Kidney epithelial cell (primary cell): ENCODE results near the gene OBP2B. TPM values are rescaled to one million over a fixed set of nuclear protein-coding genes. Genes with fewer than 3 reads are reported as not detected.

ENCODE experiments used
- DNase-seq: peaks from one replicate; pipeline ENCODE4 v3.0.0-alpha.2; 2010; ENCODE audit warnings: low read depth
- H3K27me3 ChIP-seq: 2 replicates; pipeline ENCODE4 v1.6.0; 2011; ENCODE audit warnings: low read length; ENCODE audit not compliant: control insufficient read depth, insufficient read depth
- H3K36me3 ChIP-seq: 2 replicates; pipeline ENCODE4 v1.5.1; 2011; ENCODE audit warnings: low read length; ENCODE audit not compliant: control insufficient read depth, insufficient read depth
- H3K4me3 ChIP-seq: 2 replicates; pipeline ENCODE4 v1.5.1; 2011; ENCODE audit warnings: low read depth, mild to moderate bottlenecking, control low read depth, low read length
- total RNA-seq: library from RNA; depleted of rRNA; stranded (reverse); fragments of >200 nt; gene quantifications from 2 replicates; pipeline ENCODE4 v1.2.3, GENCODE V29; 2015
- TF ChIP-seq, protein P1 (sequence below): IDR thresholded peaks from 2 replicates; pipeline ENCODE4 v1.5.1; 2011; ENCODE audit warnings: mild to moderate bottlenecking, moderate library complexity, low read length, control low read depth, inconsistent platforms; ENCODE audit not compliant: insufficient read depth, poor library complexity, severe bottlenecking

OBP2B gene
- total RNA-seq, 1 donor from 2014 or later = not detected

GRCh38 chr9:133169102-133169501 lies 39.9 kb downstream of the OBP2B start:
- peaks cover 15% of the 10 kb centered on the region for H3K27me3 ChIP-seq
- no peaks in the 10 kb centered on the region for H3K36me3 ChIP-seq
- TF ChIP-seq, protein P1, sequence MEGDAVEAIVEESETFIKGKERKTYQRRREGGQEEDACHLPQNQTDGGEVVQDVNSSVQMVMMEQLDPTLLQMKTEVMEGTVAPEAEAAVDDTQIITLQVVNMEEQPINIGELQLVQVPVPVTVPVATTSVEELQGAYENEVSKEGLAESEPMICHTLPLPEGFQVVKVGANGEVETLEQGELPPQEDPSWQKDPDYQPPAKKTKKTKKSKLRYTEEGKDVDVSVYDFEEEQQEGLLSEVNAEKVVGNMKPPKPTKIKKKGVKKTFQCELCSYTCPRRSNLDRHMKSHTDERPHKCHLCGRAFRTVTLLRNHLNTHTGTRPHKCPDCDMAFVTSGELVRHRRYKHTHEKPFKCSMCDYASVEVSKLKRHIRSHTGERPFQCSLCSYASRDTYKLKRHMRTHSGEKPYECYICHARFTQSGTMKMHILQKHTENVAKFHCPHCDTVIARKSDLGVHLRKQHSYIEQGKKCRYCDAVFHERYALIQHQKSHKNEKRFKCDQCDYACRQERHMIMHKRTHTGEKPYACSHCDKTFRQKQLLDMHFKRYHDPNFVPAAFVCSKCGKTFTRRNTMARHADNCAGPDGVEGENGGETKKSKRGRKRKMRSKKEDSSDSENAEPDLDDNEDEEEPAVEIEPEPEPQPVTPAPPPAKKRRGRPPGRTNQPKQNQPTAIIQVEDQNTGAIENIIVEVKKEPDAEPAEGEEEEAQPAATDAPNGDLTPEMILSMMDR = no peak
- DNase-seq = no peak
- no peak overlapping the region for H3K4me3 ChIP-seq

- Histone ChIP-seq H3K4me3 (no peak overlapping the region), H3K36me3 (no peaks in the 10 kb centered on the region), H3K27me3 (peaks cover 13% of the 10 kb centered on the region)
- TF ChIP-seq, protein P1 = no peak
- no peak for DNase-seq
Observed at GRCh38 chr9:133168432-133168831, 40.6 kb downstream of the OBP2B start.

- DNase-seq = no peak
- TF ChIP-seq, protein P1 = no peak
- Histone ChIP-seq H3K4me3 (no peak overlapping the region), H3K27me3 (peaks cover 16% of the 10 kb centered on the region), H3K36me3 (no peaks in the 10 kb centered on the region)
Observed at GRCh38 chr9:133167769-133168168, 41.3 kb downstream of the OBP2B start.

DNA sequence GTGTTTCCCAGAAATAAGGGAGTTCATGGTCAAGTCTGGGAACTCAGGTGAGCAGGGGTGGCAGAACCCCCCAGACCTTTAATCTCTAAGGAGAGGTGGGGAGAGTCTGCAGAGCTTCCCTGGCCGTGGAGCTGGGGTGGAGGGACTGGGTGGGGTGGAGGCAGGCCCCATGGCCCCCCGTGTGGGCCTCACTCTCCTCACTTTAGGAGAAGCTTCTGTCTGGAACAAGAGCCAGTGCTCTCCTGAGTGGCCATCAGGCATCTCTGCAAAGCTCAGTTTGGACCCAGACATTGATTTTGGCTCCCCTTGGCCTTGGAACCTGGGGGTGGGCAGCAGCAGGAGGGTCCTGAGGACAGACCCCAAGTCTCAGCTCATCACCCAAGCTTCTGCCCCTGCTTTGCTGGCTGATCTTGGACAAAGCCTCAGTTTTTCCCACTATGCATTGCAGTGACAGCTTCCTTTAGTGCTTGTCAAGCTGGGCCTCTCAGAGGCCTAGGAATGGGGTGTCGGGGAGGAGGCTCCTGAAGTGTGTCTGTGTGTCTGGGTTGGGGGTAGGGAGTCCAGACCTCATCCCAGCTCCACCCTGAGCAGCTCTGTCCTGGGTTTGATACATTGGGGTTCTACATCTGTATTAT lies 41.8 kb downstream of the OBP2B start:
- Histone ChIP-seq H3K4me3 (no peak overlapping the region), H3K27me3 (peaks cover 16% of the 10 kb centered on the region)
- no peak for DNase-seq

GRCh38 chr9:133166392-133166791 lies 42.7 kb downstream of the OBP2B start:
- Histone ChIP-seq H3K4me3 (no peak overlapping the region), H3K36me3 (no peaks in the 10 kb centered on the region), H3K27me3 (peaks cover 11% of the 10 kb centered on the region)
- no peak for DNase-seq
- TF ChIP-seq, protein P1 = no peak

More for the DNA sequence above, 41.8 kb downstream of the OBP2B start:
- H3K36me3 ChIP-seq = no peaks in the 10 kb centered on the region
- TF ChIP-seq, protein P1 = no peak

- TF ChIP-seq, protein P1 = no peak
- no peak for DNase-seq
- Histone ChIP-seq H3K27me3 (peaks cover 4% of the 10 kb centered on the region), H3K4me3 (no peak overlapping the region), H3K36me3 (no peaks in the 10 kb centered on the region)
Observed at GRCh38 chr9:133165452-133165730, 43.7 kb downstream of the OBP2B start.
